Tibial nerve (tissue), 4 donors: Measurements from ENCODE around the gene ZNF827. TPM values are rescaled to one million over a fixed set of nuclear protein-coding genes. Genes with fewer than 3 reads are reported as not detected.
A peak's percentile ranks its signal among the peaks of the same experiment; 100 is the strongest.

ENCODE experiments used
- DNase-seq, 2 donors: peaks; one replicate each; pipeline ENCODE4 v3.0.0-alpha.2; 2019; ENCODE audit warnings: low spot score in 2 of 2
- H3K27ac ChIP-seq, 4 donors: fragments of 200-600 bp; sonication (generic) in 3 of 4; one replicate each; pipeline ENCODE4 v1.5.1; 2017 to 2019; ENCODE audit warnings: mild to moderate bottlenecking in 1 of 4
- H3K27me3 ChIP-seq, 2 donors: fragments of 200-600 bp; sonication (generic) in 1 of 2; one replicate each; pipeline versions ENCODE4 v1.5.1 to v1.6.0; 2017 to 2019
- H3K36me3 ChIP-seq, 3 donors: fragments of 200-600 bp; sonication (generic); one replicate each; pipeline ENCODE4 v1.5.1; 2018 to 2019
- H3K4me1 ChIP-seq, 4 donors: fragments of 200-600 bp; sonication (generic) in 3 of 4; one replicate each; pipeline ENCODE4 v1.5.1; 2017 to 2019
- H3K4me3 ChIP-seq, 4 donors: fragments of 200-600 bp; sonication (generic) in 3 of 4; one replicate each; pipeline ENCODE4 v1.5.1; 2017 to 2019; ENCODE audit warnings: mild to moderate bottlenecking in 1 of 4, moderate library complexity in 1 of 4
- H3K9me3 ChIP-seq, 4 donors: fragments of 200-600 bp; sonication (generic) in 3 of 4; one replicate each; pipeline ENCODE4 v1.5.1; 2017 to 2019
- CTCF ChIP-seq, 5 experiments: fragments of 200-600 bp in 3 of 5; fragments of 450-650 bp in 2 of 5; sonication (generic) in 3 of 5; IDR thresholded peaks; one replicate each; pipeline ENCODE4 v1.5.1; 2016 to 2019; ENCODE audit warnings: antibody characterized with exemption in 5 of 5, mild to moderate bottlenecking in 3 of 5, moderate library complexity in 2 of 5
- EP300 ChIP-seq, 2 donors: sonication (generic); formaldehyde crosslinking; IDR thresholded peaks; one replicate each; pipeline ENCODE4 v1.6.1; 2017; ENCODE audit warnings: antibody characterized with exemption in 2 of 2, mild to moderate bottlenecking in 1 of 2
- POLR2A ChIP-seq, 2 donors: fragments of 450-650 bp; IDR thresholded peaks; one replicate each; pipeline ENCODE4 v1.6.1; 2017; ENCODE audit warnings: antibody characterized with exemption in 2 of 2, mild to moderate bottlenecking in 2 of 2, moderate library complexity in 2 of 2
- WGBS, 2 donors: methylation state at CpG; one replicate each; pipeline ENCODE4 v1.1.5; 2018; 5-methylcytosine and 5-hydroxymethylcytosine counted together
- total RNA-seq, 4 donors: library from RNA; depleted of rRNA; stranded (reverse); fragments of >200 nt; gene quantifications; one replicate each; pipeline ENCODE4 v1.1.0, GENCODE V29; 2016

ZNF827 gene
- total RNA-seq, 4 donors from 2014 or later: 3.7 to 10.0 (median 6.4) TPM

DNA sequence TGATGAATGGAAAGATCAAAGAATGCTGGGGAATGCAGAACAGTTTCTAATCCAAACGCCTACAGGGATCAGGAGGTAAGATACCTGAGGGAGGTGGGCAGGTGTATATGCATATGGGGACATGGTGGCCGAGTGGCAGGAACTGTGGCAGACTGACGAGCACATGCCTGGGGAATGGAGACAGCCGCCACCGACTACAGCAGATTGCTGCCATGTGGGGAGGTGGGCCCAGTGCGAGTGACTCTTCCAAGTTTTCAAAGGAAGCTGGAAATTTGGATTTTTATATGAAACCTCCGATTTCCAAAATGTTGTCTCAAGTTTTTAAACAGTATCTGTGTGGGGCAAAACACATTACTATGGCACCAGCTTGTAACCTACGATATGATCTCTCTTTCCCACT is 9.9 kb downstream of the ZNF827 start:
- Histone ChIP-seq H3K27me3 (no peaks in the 10 kb centered on the region), H3K4me3 (no peak overlapping the region), H3K9me3 (no peaks in the 10 kb centered on the region), H3K36me3 (no peaks in the 10 kb centered on the region), H3K27ac (no peak overlapping the region), H3K4me1 (peaks cover 0 to 7% (median 3%) of the 10 kb centered on the region in 4 donors)
- DNase-seq: no peak
- 93 to 95% methylated on average over 8 of the region's 8 CpGs for WGBS, 2 donors
- TF ChIP-seq CTCF (IDR thresholded peaks at IDR 0.05) (no peak), POLR2A (IDR thresholded peaks at IDR 0.05) (no peak), EP300 (IDR thresholded peaks at IDR 0.05) (no peak)

DNA sequence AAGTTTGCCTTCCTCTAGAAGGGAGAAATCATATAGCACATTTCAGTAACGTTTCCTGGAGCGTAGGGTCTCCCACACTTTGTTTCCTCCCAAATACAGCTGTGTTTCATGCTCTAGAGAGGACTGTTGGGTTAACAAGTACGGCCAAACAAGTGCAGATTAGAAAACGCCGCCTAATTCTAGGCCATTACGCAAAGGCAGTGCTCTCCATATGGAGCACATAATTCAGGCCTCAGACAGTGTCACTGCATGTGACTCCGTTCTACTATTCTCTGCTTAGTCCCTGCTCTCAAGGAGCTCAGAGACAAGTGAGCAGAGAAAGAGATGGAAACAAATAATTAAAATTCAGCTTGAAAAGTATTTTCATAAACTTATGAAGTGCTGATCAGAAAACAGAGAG is 11.6 kb downstream of the ZNF827 start:
- Histone ChIP-seq H3K4me1 (peaks cover 0 to 7% (median 3%) of the 10 kb centered on the region in 4 donors), H3K27me3 (no peaks in the 10 kb centered on the region), H3K36me3 (no peaks in the 10 kb centered on the region), H3K4me3 (no peak overlapping the region), H3K9me3 (no peaks in the 10 kb centered on the region), H3K27ac (no peak overlapping the region)
- DNase-seq: no peak
- TF ChIP-seq EP300 (IDR thresholded peaks at IDR 0.05) (no peak), POLR2A (IDR thresholded peaks at IDR 0.05) (no peak)
- 86 to 87% methylated on average over 7 of the region's 7 CpGs for WGBS, 2 donors

GRCh38 chr4:145921231-145921630 is 17.4 kb downstream of the ZNF827 start:
- TF ChIP-seq CTCF (IDR thresholded peaks at IDR 0.05) (no peak), EP300 (IDR thresholded peaks at IDR 0.05) (no peak), POLR2A (IDR thresholded peaks at IDR 0.05) (no peak)
- no peak overlapping the region for H3K4me3 ChIP-seq
- H3K27ac ChIP-seq: no peak overlapping the region
- no peaks in the 10 kb centered on the region for H3K9me3 ChIP-seq
- H3K4me1 ChIP-seq: no peaks in the 10 kb centered on the region
- WGBS, 2 donors: 100% methylated on average over 1 of the region's 1 CpG
- DNase-seq: no peak
- H3K27me3 ChIP-seq: no peaks in the 10 kb centered on the region
- H3K36me3 ChIP-seq: no peaks in the 10 kb centered on the region

GRCh38 chr4:145920205-145920604 is 18.4 kb downstream of the ZNF827 start:
- Histone ChIP-seq H3K4me1 (no peaks in the 10 kb centered on the region), H3K36me3 (no peaks in the 10 kb centered on the region), H3K27me3 (no peaks in the 10 kb centered on the region), H3K27ac (no peak overlapping the region), H3K9me3 (no peaks in the 10 kb centered on the region), H3K4me3 (no peak overlapping the region)
- TF ChIP-seq POLR2A (IDR thresholded peaks at IDR 0.05) (no peak), CTCF (IDR thresholded peaks at IDR 0.05) (no peak)
- DNase-seq: no peak
- 70 to 71% methylated on average over 8 of the region's 8 CpGs for WGBS, 2 donors

GRCh38 chr4:145912376-145912775 is 26.2 kb downstream of the ZNF827 start:
- H3K36me3 ChIP-seq: no peaks in the 10 kb centered on the region
- WGBS, 2 donors: 98 to 100% methylated on average over 2 of the region's 2 CpGs
- H3K27me3 ChIP-seq: no peaks in the 10 kb centered on the region
- TF ChIP-seq POLR2A (IDR thresholded peaks at IDR 0.05) (no peak), CTCF (IDR thresholded peaks at IDR 0.05) (no peak), EP300 (IDR thresholded peaks at IDR 0.05) (no peak)
- no peak overlapping the region for H3K4me3 ChIP-seq
- H3K9me3 ChIP-seq: no peaks in the 10 kb centered on the region
- H3K4me1 ChIP-seq: peaks cover 0 to 7% (median 3%) of the 10 kb centered on the region in 4 donors
- no peak for DNase-seq
- no peak overlapping the region for H3K27ac ChIP-seq

DNA sequence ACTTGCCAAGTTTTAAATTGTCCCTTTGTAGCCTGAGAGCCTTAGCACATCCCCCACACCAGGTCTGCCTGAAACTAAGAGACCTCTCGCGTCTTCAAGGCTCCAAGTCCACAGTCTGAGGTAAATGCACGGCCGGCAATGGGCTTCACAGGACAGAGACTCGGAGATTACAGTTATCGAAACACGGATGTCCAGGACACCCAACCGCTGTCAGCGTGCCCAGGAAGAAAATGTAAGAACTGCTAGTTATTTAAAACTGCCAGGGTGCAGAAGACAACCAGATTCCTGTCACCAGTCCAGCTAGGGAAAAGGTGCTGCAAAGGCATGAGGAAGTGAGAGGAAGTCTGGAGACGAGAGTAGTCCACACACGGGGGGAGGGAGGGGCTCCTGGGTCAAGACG is 28.9 kb downstream of the ZNF827 start:
- WGBS, 2 donors: 75 to 78% methylated on average over 12 of the region's 12 CpGs
- Histone ChIP-seq H3K36me3 (no peaks in the 10 kb centered on the region), H3K4me1 (peaks cover 0 to 10% (median 3%) of the 10 kb centered on the region in 4 donors), H3K4me3 (peak overlapping the region in 1 of 4 donors; percentile 35), H3K27ac (peak overlapping the region in 1 of 4 donors; percentile 36), H3K27me3 (no peaks in the 10 kb centered on the region), H3K9me3 (no peaks in the 10 kb centered on the region)
- no peak for DNase-seq
- TF ChIP-seq EP300 (IDR thresholded peaks at IDR 0.05): no peak
- no peak for TF ChIP-seq CTCF (IDR thresholded peaks at IDR 0.05)
- TF ChIP-seq POLR2A (IDR thresholded peaks at IDR 0.05): no peak
